HEK293 (cell line): ENCODE results near the gene SLC29A1.

Experiments used
- GFI1B ChIP-seq: fragments of 450-650 bp; formaldehyde crosslinking; IDR thresholded peaks from 2 replicates; pipeline ENCODE4 v1.5.1; 2016; ENCODE audit warnings: missing biosample characterization, missing genetic modification characterization
- GLI4 ChIP-seq: fragments of 450-650 bp; formaldehyde crosslinking; IDR thresholded peaks from 2 replicates; pipeline ENCODE4 v1.5.1; 2016; ENCODE audit warnings: missing biosample characterization, missing genetic modification characterization
- GLIS1 ChIP-seq: fragments of 450-650 bp; formaldehyde crosslinking; IDR thresholded peaks from 2 replicates; pipeline ENCODE4 v1.5.1; 2016; ENCODE audit warnings: missing biosample characterization, missing genetic modification characterization
- GLIS2 ChIP-seq: fragments of 450-650 bp; formaldehyde crosslinking; IDR thresholded peaks from 2 replicates; pipeline ENCODE4 v1.5.1; 2016; ENCODE audit warnings: missing biosample characterization, missing genetic modification characterization
- IKZF3 ChIP-seq: fragments of 450-650 bp; IDR thresholded peaks from 2 replicates; pipeline ENCODE4 v1.5.0; 2018; ENCODE audit warnings: missing biosample characterization, mild to moderate bottlenecking, missing genetic modification characterization, moderate library complexity
- KLF1 ChIP-seq: fragments of 450-650 bp; formaldehyde crosslinking; IDR thresholded peaks from 2 replicates; pipeline ENCODE4 v1.5.1; 2016; ENCODE audit warnings: missing biosample characterization, missing genetic modification characterization
- KLF16 ChIP-seq: fragments of 450-650 bp; formaldehyde crosslinking; IDR thresholded peaks from 2 replicates; pipeline ENCODE4 v1.5.1; 2017; ENCODE audit warnings: missing biosample characterization, missing genetic modification characterization
- MEIS1 ChIP-seq: sonication (generic); formaldehyde crosslinking; IDR thresholded peaks from 2 replicates; pipeline ENCODE4 v1.8.1; 2022; ENCODE audit warnings: missing genetic modification reagents, mild to moderate bottlenecking, borderline replicate concordance
- OSR2 ChIP-seq: fragments of 450-650 bp; formaldehyde crosslinking; IDR thresholded peaks from 2 replicates; pipeline ENCODE4 v1.5.1; 2016; ENCODE audit warnings: missing biosample characterization, missing genetic modification characterization
- SETDB1 ChIP-seq: IDR thresholded peaks from one replicate; pipeline ENCODE4 v1.6.1; 2017; ENCODE audit warnings: mild to moderate bottlenecking, low read length, moderate library complexity, mixed read lengths; ENCODE audit not compliant: insufficient read length
- SP2 ChIP-seq: fragments of 450-650 bp; formaldehyde crosslinking; IDR thresholded peaks from 2 replicates; pipeline ENCODE4 v1.5.1; 2016; ENCODE audit warnings: missing biosample characterization, missing genetic modification characterization
- ZFP69B ChIP-seq: fragments of 450-650 bp; formaldehyde crosslinking; IDR thresholded peaks from 2 replicates; pipeline ENCODE4 v1.5.1; 2016; ENCODE audit warnings: missing biosample characterization, missing genetic modification characterization
- ZNF121 ChIP-seq: fragments of 450-650 bp; formaldehyde crosslinking; IDR thresholded peaks from 2 replicates; pipeline ENCODE4 v1.5.1; 2016; ENCODE audit warnings: missing biosample characterization, missing genetic modification characterization
- ZNF132 ChIP-seq: fragments of 450-650 bp; formaldehyde crosslinking; IDR thresholded peaks from 2 replicates; pipeline ENCODE4 v1.5.1; 2017; ENCODE audit warnings: missing biosample characterization, missing genetic modification characterization, borderline replicate concordance
- ZNF146 ChIP-seq: fragments of 450-650 bp; formaldehyde crosslinking; IDR thresholded peaks from 2 replicates; pipeline ENCODE4 v1.5.1; 2016; ENCODE audit warnings: missing biosample characterization, missing genetic modification characterization
- ZNF155 ChIP-seq: fragments of 450-650 bp; formaldehyde crosslinking; IDR thresholded peaks from 2 replicates; pipeline ENCODE4 v1.5.1; 2016; ENCODE audit warnings: missing biosample characterization, missing genetic modification characterization
- ZNF266 ChIP-seq: fragments of 450-650 bp; formaldehyde crosslinking; IDR thresholded peaks from 2 replicates; pipeline ENCODE4 v1.5.1; 2016; ENCODE audit warnings: missing biosample characterization, missing genetic modification characterization, low read depth
- ZNF324 ChIP-seq: fragments of 450-650 bp; formaldehyde crosslinking; IDR thresholded peaks from 2 replicates; pipeline ENCODE4 v1.5.1; 2016; ENCODE audit warnings: missing biosample characterization, missing genetic modification characterization
- ZNF366 ChIP-seq: fragments of 450-650 bp; formaldehyde crosslinking; conservative IDR thresholded peaks from 2 replicates; pipeline ENCODE4 v1.5.1; 2016; ENCODE audit warnings: missing biosample characterization, missing genetic modification characterization
- ZNF501 ChIP-seq: fragments of 450-650 bp; formaldehyde crosslinking; IDR thresholded peaks from 2 replicates; pipeline ENCODE4 v1.5.1; 2016; ENCODE audit warnings: missing biosample characterization, missing genetic modification characterization
- ZNF610 ChIP-seq: fragments of 450-650 bp; formaldehyde crosslinking; IDR thresholded peaks from 2 replicates; pipeline ENCODE4 v1.5.1; 2016; ENCODE audit warnings: missing biosample characterization, missing genetic modification characterization, borderline replicate concordance
- ZNF701 ChIP-seq: fragments of 450-650 bp; formaldehyde crosslinking; IDR thresholded peaks from 2 replicates; pipeline ENCODE4 v1.5.1; 2016; ENCODE audit warnings: missing biosample characterization, missing genetic modification characterization
- ZNF76 ChIP-seq: fragments of 450-650 bp; formaldehyde crosslinking; IDR thresholded peaks from 2 replicates; pipeline ENCODE4; 2016; ENCODE audit warnings: low read depth, missing biosample characterization, missing genetic modification characterization, borderline replicate concordance
- ZNF791 ChIP-seq: fragments of 450-650 bp; formaldehyde crosslinking; IDR thresholded peaks from 2 replicates; pipeline ENCODE4 v1.5.1; 2016; ENCODE audit warnings: missing biosample characterization, missing genetic modification characterization
- ZNF837 ChIP-seq: fragments of 450-650 bp; formaldehyde crosslinking; IDR thresholded peaks from 2 replicates; pipeline ENCODE4 v1.5.1; 2016; ENCODE audit warnings: missing biosample characterization, missing genetic modification characterization
- ZSCAN4 ChIP-seq: fragments of 450-650 bp; formaldehyde crosslinking; IDR thresholded peaks from 2 replicates; pipeline ENCODE4 v1.5.1; 2017; ENCODE audit warnings: missing biosample characterization, missing genetic modification characterization
- TF ChIP-seq, protein P1 (sequence below): fragments of 450-650 bp; formaldehyde crosslinking; IDR thresholded peaks from 2 replicates; pipeline ENCODE4 v1.5.1; 2016; ENCODE audit warnings: missing biosample characterization, missing genetic modification characterization
- TF ChIP-seq, protein P2 (sequence below): fragments of 450-650 bp; formaldehyde crosslinking; optimal IDR thresholded peaks from 2 replicates; pipeline ENCODE3; 2016; ENCODE audit warnings: missing biosample characterization, mild to moderate bottlenecking, missing genetic modification characterization
- TF ChIP-seq, protein P3 (sequence below): fragments of 450-650 bp; formaldehyde crosslinking; IDR thresholded peaks from 2 replicates; pipeline ENCODE4 v1.5.1; 2016; ENCODE audit warnings: missing biosample characterization, missing genetic modification characterization
- TF ChIP-seq, protein P4 (sequence below): fragments of 450-650 bp; formaldehyde crosslinking; IDR thresholded peaks from 2 replicates; pipeline ENCODE4 v1.5.1; 2017; ENCODE audit warnings: missing biosample characterization, missing genetic modification characterization
- TF ChIP-seq, protein P5 (sequence below): fragments of 450-650 bp; formaldehyde crosslinking; IDR thresholded peaks from 2 replicates; pipeline ENCODE4 v1.5.1; 2016; ENCODE audit warnings: missing biosample characterization, missing genetic modification characterization

The SLC29A1 gene

DNA sequence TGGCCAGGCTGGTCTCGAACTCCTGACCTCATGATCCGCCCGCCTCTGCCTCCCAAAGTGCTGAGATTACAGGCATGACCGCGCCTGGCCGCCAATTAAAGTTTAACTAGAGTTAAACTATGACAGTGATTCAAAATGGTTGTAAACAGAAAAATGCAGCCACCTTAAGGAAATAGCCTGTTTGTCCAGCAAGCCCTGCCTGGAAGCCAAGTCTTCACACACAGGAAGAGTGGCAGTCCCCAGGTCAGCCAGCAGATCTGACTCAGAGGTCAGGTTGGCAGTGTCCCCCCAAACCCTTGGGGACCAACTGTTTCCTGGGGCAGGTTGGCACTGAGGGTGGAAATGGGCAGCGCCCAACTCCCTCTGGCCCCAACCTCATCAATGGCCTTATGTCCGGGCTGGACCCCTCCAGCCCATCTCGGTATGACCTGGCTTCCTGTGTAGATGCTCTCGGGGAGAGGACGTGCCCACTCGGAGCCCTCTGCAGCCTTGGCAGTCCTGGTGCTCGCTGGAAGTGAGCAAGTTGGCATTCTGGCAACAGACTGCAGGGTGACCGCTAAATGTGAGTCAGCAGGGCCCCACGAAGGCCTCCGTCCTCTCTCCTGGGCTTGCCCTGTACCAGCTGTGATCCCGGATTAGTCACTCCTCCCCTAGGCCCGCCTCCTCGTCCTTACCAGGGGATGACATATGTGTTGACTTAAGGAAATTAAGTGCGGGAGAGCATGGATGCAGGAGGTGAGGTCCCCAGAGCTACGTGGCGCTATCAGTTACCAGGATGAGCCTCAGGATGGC, 13.8 kb downstream of the SLC29A1 start (continued):
- TF ChIP-seq, protein P1, sequence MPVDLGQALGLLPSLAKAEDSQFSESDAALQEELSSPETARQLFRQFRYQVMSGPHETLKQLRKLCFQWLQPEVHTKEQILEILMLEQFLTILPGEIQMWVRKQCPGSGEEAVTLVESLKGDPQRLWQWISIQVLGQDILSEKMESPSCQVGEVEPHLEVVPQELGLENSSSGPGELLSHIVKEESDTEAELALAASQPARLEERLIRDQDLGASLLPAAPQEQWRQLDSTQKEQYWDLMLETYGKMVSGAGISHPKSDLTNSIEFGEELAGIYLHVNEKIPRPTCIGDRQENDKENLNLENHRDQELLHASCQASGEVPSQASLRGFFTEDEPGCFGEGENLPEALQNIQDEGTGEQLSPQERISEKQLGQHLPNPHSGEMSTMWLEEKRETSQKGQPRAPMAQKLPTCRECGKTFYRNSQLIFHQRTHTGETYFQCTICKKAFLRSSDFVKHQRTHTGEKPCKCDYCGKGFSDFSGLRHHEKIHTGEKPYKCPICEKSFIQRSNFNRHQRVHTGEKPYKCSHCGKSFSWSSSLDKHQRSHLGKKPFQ (tag by site-specific recombination), result no peak
- no peak for TF ChIP-seq ZNF610 (tag by site-specific recombination)
- TF ChIP-seq MEIS1 (CRISPR knock-in tag), result no peak
- TF ChIP-seq GLIS1 (tag by site-specific recombination), result peak; percentile 94
- TF ChIP-seq ZNF791 (tag by site-specific recombination), result no peak
- TF ChIP-seq GLI4 (tag by site-specific recombination), result no peak
- TF ChIP-seq ZNF501 (tag by site-specific recombination), result no peak
- TF ChIP-seq KLF1 (tag by site-specific recombination), result no peak
- no peak for TF ChIP-seq KLF16 (tag by site-specific recombination)
- no peak for TF ChIP-seq ZNF837
- TF ChIP-seq, protein P2, sequence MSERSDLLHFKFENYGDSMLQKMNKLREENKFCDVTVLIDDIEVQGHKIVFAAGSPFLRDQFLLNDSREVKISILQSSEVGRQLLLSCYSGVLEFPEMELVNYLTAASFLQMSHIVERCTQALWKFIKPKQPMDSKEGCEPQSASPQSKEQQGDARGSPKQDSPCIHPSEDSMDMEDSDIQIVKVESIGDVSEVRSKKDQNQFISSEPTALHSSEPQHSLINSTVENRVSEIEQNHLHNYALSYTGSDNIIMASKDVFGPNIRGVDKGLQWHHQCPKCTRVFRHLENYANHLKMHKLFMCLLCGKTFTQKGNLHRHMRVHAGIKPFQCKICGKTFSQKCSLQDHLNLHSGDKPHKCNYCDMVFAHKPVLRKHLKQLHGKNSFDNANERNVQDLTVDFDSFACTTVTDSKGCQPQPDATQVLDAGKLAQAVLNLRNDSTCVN (tag by site-specific recombination), result no peak
- TF ChIP-seq ZNF155 (tag by site-specific recombination), result no peak
- TF ChIP-seq, protein P3, sequence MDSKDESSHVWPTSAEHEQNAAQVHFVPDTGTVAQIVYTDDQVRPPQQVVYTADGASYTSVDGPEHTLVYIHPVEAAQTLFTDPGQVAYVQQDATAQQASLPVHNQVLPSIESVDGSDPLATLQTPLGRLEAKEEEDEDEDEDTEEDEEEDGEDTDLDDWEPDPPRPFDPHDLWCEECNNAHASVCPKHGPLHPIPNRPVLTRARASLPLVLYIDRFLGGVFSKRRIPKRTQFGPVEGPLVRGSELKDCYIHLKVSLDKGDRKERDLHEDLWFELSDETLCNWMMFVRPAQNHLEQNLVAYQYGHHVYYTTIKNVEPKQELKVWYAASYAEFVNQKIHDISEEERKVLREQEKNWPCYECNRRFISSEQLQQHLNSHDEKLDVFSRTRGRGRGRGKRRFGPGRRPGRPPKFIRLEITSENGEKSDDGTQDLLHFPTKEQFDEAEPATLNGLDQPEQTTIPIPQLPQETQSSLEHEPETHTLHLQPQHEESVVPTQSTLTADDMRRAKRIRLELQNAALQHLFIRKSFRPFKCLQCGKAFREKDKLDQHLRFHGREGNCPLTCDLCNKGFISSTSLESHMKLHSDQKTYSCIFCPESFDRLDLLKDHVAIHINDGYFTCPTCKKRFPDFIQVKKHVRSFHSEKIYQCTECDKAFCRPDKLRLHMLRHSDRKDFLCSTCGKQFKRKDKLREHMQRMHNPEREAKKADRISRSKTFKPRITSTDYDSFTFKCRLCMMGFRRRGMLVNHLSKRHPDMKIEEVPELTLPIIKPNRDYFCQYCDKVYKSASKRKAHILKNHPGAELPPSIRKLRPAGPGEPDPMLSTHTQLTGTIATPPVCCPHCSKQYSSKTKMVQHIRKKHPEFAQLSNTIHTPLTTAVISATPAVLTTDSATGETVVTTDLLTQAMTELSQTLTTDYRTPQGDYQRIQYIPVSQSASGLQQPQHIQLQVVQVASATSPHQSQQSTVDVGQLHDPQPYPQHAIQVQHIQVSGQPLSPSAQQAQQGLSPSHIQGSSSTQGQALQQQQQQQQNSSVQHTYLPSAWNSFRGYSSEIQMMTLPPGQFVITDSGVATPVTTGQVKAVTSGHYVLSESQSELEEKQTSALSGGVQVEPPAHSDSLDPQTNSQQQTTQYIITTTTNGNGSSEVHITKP, result no peak; the same call in 1 of the 2 replicates
- TF ChIP-seq IKZF3, result peak; percentile 80
- no peak for TF ChIP-seq ZNF146
- TF ChIP-seq ZNF324, result no peak
- no peak for TF ChIP-seq ZNF121 (tag by site-specific recombination)
- TF ChIP-seq OSR2 (tag by site-specific recombination), result no peak
- no peak for TF ChIP-seq ZSCAN4 (tag by site-specific recombination)
- TF ChIP-seq ZNF76 (tag by site-specific recombination), result no peak
- TF ChIP-seq, protein P4, sequence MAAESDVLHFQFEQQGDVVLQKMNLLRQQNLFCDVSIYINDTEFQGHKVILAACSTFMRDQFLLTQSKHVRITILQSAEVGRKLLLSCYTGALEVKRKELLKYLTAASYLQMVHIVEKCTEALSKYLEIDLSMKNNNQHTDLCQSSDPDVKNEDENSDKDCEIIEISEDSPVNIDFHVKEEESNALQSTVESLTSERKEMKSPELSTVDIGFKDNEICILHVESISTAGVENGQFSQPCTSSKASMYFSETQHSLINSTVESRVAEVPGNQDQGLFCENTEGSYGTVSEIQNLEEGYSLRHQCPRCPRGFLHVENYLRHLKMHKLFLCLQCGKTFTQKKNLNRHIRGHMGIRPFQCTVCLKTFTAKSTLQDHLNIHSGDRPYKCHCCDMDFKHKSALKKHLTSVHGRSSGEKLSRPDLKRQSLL (tag by site-specific recombination), result no peak
- no peak; the same call in 1 of the 2 replicates for TF ChIP-seq GFI1B (tag by site-specific recombination)
- TF ChIP-seq ZNF701, result no peak
- TF ChIP-seq ZFP69B (tag by site-specific recombination), result peak; percentile 87
- peak; percentile 53; the same call in 1 of the 2 replicates for TF ChIP-seq ZNF366
- peak; percentile 92 for TF ChIP-seq GLIS2 (tag by site-specific recombination)
- TF ChIP-seq SETDB1, result no peak
- no peak for TF ChIP-seq ZNF132 (tag by site-specific recombination)
- peak; percentile 79 for TF ChIP-seq SP2
- no peak for TF ChIP-seq ZNF266
- TF ChIP-seq, protein P5, sequence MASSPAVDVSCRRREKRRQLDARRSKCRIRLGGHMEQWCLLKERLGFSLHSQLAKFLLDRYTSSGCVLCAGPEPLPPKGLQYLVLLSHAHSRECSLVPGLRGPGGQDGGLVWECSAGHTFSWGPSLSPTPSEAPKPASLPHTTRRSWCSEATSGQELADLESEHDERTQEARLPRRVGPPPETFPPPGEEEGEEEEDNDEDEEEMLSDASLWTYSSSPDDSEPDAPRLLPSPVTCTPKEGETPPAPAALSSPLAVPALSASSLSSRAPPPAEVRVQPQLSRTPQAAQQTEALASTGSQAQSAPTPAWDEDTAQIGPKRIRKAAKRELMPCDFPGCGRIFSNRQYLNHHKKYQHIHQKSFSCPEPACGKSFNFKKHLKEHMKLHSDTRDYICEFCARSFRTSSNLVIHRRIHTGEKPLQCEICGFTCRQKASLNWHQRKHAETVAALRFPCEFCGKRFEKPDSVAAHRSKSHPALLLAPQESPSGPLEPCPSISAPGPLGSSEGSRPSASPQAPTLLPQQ (tag by site-specific recombination), result peak; percentile 83; the same call in 1 of the 2 replicates
